Measurements from ENCODE around the gene RTN4RL1. TPM values are rescaled to one million over a fixed set of nuclear protein-coding genes. Genes with fewer than 3 reads are reported as not detected.

RTN4RL1 gene
- total RNA-seq, 2 experiments from 2014 or later: 0.17 to 0.21 TPM

DNA sequence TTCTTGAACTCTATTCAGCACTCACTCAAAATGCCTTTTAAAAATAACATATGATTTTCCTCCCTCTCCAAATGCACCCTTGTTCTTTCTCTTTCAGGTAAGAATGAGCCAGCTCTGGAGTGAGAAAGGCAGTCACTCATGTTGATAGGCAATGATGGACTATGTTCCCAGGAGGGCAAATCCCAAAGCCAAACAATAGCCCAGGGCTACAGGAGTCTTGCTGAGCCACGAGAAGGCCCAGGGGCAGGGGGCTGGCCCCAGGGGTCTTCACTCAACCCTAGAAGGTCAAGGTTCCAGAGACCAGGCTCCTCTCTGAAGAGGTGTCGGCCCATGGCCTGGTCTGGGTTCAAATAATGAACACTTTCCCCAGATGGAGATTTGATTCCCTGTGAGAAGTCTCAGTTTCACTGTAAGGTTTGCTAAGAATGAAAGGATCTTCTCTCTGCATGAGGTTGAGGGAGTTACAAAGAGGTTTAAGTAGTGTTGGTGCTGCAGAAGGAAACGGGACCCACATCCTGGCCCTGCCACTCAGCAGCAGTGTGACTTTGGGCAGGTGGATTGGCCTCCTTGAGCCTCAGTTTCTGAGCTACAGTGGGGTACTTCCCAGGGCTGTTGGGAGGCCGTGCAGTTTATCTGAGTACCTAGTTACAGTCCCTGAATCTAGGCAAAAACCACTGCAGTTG lies 49.0 kb downstream of the RTN4RL1 start:
- no peak overlapping the region for H3K4me3 Mint-ChIP-seq
- intact Hi-C loops (cut with micrococcal nuclease): no loop called here
- ChIA-PET CTCF (no interaction called here), POLR2A (interaction anchor here (0.8 kb wide), 1 partner anchor 36 kb away, joined by 3 read pairs; no protein-coding TSS in a partner anchor)
- no peaks in the 10 kb centered on the region for H3K36me3 Mint-ChIP-seq
- H3K4me1 Mint-ChIP-seq (ENCODE audit: low read depth): peaks cover 15% of the 10 kb centered on the region
- H3K9me3 Mint-ChIP-seq: no peaks in the 10 kb centered on the region
- peak; percentile 32 for DNase-seq
- H3K27ac Mint-ChIP-seq: no peak overlapping the region
- H3K27me3 Mint-ChIP-seq: peaks cover 12% of the 10 kb centered on the region

- Mint-ChIP-seq H3K4me1 (ENCODE audit: low read depth) (peaks cover 15% of the 10 kb centered on the region), H3K4me3 (no peak overlapping the region), H3K27me3 (peaks cover 17% of the 10 kb centered on the region), H3K36me3 (no peaks in the 10 kb centered on the region), H3K27ac (peak overlapping the region; percentile 3), H3K9me3 (no peaks in the 10 kb centered on the region)
- intact Hi-C loops (cut with micrococcal nuclease): no loop called here
- DNase-seq: peak; percentile 14
- ChIA-PET POLR2A (no interaction called here), CTCF (no interaction called here)
These were observed 49.6 kb downstream of the RTN4RL1 start for GRCh38 chr17:1975573-1975972.

GRCh38 chr17:1972487-1973160 lies 52.5 kb downstream of the RTN4RL1 start:
- Mint-ChIP-seq H3K27ac (no peak overlapping the region), H3K4me3 (no peak overlapping the region), H3K36me3 (no peaks in the 10 kb centered on the region), H3K27me3 (peaks cover 33% of the 10 kb centered on the region), H3K9me3 (no peaks in the 10 kb centered on the region), H3K4me1 (ENCODE audit: low read depth) (peaks cover 15% of the 10 kb centered on the region)
- CTCF ChIA-PET: interaction anchor here (0.6 kb wide), 1 partner anchor 80 kb away, joined by 3 read pairs; no protein-coding TSS in a partner anchor
- DNase-seq: peak; percentile 55
- intact Hi-C loops (cut with micrococcal nuclease): no loop called here
- POLR2A ChIA-PET: interaction anchor here (0.6 kb wide), 1 partner anchor 434 kb away, joined by 3 read pairs; no protein-coding TSS in a partner anchor

DNA sequence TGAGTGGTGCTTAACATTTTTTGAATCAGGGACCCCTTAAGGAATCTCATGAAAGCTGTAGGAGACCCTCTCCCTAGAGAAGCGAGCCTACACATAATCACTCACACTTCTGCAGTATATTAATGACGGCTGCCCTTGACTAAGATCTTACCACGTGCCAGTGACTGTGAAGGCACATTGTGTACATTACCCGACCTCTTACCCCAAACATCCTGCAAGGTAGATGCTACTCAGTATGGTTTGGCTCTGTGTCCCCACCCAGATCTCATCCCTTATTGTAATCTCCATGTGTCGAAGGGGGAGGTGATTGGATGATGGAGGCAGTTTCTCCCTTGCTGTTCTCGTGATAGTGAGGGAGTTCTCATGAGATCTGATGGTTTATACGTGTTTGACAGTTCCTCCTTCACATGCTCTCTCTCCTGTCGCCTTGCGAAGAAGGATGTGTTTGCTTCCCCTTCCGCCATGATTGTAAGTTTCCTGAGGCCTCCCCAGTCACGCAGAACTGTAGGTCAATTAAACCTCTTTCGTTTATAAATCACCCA lies 54.2 kb downstream of the RTN4RL1 start:
- Mint-ChIP-seq H3K27ac (no peak overlapping the region), H3K27me3 (peaks cover 29% of the 10 kb centered on the region)

DNA sequence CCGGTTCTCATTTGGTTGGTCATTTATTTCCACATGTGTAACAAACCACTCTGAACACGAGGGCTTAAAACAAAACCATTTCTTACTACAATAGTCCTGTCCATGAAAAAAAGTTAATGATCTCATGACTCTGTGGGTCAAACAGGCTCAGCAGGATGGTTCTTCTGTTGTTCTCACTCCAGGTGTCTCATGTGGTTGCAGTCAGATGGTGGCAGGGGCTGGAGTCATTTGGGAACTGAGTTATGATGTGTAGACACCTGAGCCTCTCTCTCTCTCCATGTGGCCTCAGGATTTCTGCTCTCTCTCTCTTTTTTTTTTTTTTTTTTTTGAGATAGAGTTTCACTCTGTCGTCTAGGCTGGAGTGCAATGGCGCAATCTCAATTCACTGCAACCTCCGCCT lies 55.4 kb downstream of the RTN4RL1 start:
- H3K4me3 Mint-ChIP-seq: no peak overlapping the region
- H3K27me3 Mint-ChIP-seq: peaks cover 29% of the 10 kb centered on the region
- ChIA-PET CTCF (no interaction called here), POLR2A (no interaction called here)
- no peak for DNase-seq
- no peaks in the 10 kb centered on the region for H3K36me3 Mint-ChIP-seq
- intact Hi-C loops (cut with micrococcal nuclease): no loop called here
- H3K9me3 Mint-ChIP-seq: no peaks in the 10 kb centered on the region
- no peak overlapping the region for H3K27ac Mint-ChIP-seq
- H3K4me1 Mint-ChIP-seq (ENCODE audit: low read depth): peaks cover 5% of the 10 kb centered on the region

More for the DNA sequence above, 54.2 kb downstream of the RTN4RL1 start:
- no peak for DNase-seq
- Mint-ChIP-seq H3K36me3 (no peaks in the 10 kb centered on the region), H3K4me3 (no peak overlapping the region), H3K9me3 (no peaks in the 10 kb centered on the region), H3K4me1 (ENCODE audit: low read depth) (peaks cover 9% of the 10 kb centered on the region)
- POLR2A ChIA-PET: no interaction called here
- CTCF ChIA-PET: no interaction called here
- intact Hi-C loops (cut with micrococcal nuclease): no loop called here

- intact Hi-C loops (cut with micrococcal nuclease): no loop called here
- no peak overlapping the region for H3K27ac Mint-ChIP-seq
- no peaks in the 10 kb centered on the region for H3K4me1 Mint-ChIP-seq (ENCODE audit: low read depth)
- H3K4me3 Mint-ChIP-seq: no peak overlapping the region
- POLR2A ChIA-PET: no interaction called here
- peak; percentile 16 for DNase-seq
- CTCF ChIA-PET: no interaction called here
- H3K36me3 Mint-ChIP-seq: no peaks in the 10 kb centered on the region
- H3K9me3 Mint-ChIP-seq: no peaks in the 10 kb centered on the region
- H3K27me3 Mint-ChIP-seq: peaks cover 23% of the 10 kb centered on the region
These were observed 57.9 kb downstream of the RTN4RL1 start for GRCh38 chr17:1967213-1967612.

DNA sequence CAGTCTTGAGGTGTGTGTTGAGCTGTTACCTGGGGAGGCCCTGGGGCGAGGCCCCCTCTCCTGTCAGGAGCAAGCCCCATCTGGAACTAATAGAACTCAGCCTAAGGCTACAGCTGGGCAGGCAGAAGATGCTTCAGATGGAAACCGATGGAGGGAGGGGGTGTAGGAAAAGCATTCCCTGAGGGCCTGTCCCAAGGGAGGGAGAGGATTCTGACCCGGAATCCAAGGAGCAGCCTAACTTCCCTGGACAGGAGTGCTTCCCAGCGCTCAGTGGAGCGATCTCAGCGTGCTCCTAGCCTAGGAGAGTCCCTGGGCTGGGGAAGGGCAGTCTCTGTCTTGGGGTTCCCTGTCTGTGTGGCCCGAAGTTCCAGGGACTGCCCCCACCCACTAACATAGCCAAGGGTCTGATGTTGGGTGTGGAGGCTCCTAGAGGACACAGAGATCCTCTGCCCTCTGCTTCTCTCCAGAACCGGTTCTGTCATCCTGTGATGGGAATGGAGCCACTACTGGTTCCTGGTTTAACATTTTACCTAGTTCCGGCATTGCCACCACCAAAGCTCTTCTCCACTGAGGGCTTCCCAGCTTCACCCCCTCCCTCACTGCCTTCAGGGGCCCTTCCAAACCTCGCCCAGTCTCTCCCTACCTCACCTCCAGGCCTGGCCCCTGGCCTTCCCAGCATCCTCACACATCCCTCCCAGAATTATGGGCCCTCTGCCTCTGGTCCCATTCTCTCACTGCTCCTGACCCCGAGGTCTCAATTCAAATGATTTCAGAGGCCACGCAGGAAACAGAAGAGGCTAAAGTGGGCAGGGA lies 58.7 kb downstream of the RTN4RL1 start:
- H3K27me3 Mint-ChIP-seq: peaks cover 23% of the 10 kb centered on the region
- H3K9me3 Mint-ChIP-seq: no peaks in the 10 kb centered on the region
- POLR2A ChIA-PET: no interaction called here
- no peak overlapping the region for H3K27ac Mint-ChIP-seq
- DNase-seq: no peak
- CTCF ChIA-PET: no interaction called here
- intact Hi-C loops (cut with micrococcal nuclease): no loop called here
- no peaks in the 10 kb centered on the region for H3K4me1 Mint-ChIP-seq (ENCODE audit: low read depth)
- H3K36me3 Mint-ChIP-seq: no peaks in the 10 kb centered on the region
- no peak overlapping the region for H3K4me3 Mint-ChIP-seq

GRCh38 chr17:1965556-1966273 lies 59.4 kb downstream of the RTN4RL1 start:
- Mint-ChIP-seq H3K36me3 (no peaks in the 10 kb centered on the region), H3K27ac (no peak overlapping the region), H3K27me3 (peaks cover 17% of the 10 kb centered on the region), H3K4me3 (no peak overlapping the region), H3K9me3 (no peaks in the 10 kb centered on the region), H3K4me1 (ENCODE audit: low read depth) (no peaks in the 10 kb centered on the region)
- CTCF ChIA-PET: no interaction called here
- DNase-seq: no peak
- intact Hi-C loops (cut with micrococcal nuclease): no loop called here
- POLR2A ChIA-PET: no interaction called here

- intact Hi-C loops (cut with micrococcal nuclease): no loop called here
- Mint-ChIP-seq H3K4me1 (ENCODE audit: low read depth) (no peaks in the 10 kb centered on the region), H3K36me3 (no peaks in the 10 kb centered on the region), H3K4me3 (no peak overlapping the region), H3K9me3 (no peaks in the 10 kb centered on the region), H3K27me3 (peaks cover 4% of the 10 kb centered on the region), H3K27ac (no peak overlapping the region)
- no peak for DNase-seq
- ChIA-PET POLR2A (no interaction called here), CTCF (no interaction called here)
These were observed 61.9 kb downstream of the RTN4RL1 start for GRCh38 chr17:1963250-1963649.

- intact Hi-C loops (cut with micrococcal nuclease): no loop called here
- Mint-ChIP-seq H3K36me3 (no peaks in the 10 kb centered on the region), H3K9me3 (no peaks in the 10 kb centered on the region), H3K4me1 (ENCODE audit: low read depth) (no peaks in the 10 kb centered on the region), H3K4me3 (no peak overlapping the region), H3K27me3 (no peaks in the 10 kb centered on the region), H3K27ac (no peak overlapping the region)
- ChIA-PET CTCF (no interaction called here), POLR2A (no interaction called here)
- no peak for DNase-seq
These were observed 63.9 kb downstream of the RTN4RL1 start for GRCh38 chr17:1961189-1961588.

DNA sequence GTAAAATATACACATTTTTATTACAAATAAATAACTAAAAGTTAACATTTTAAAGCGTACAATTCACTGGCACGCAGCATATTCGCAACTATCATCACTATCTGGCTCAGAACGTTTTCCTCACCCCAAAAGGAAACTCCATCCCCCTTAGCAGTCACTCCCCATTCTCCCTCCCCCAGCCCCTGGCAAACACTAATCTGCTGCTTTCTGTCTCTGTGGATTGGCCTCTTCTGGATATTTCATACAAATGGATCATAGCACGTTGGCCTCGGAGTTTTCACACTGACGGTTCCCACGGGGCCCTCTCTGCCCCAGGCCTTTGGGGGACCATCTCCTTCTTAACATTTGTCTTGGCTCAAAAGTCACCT lies 64.6 kb downstream of the RTN4RL1 start:
- Mint-ChIP-seq H3K27me3 (no peaks in the 10 kb centered on the region), H3K36me3 (no peaks in the 10 kb centered on the region), H3K9me3 (no peaks in the 10 kb centered on the region), H3K27ac (no peak overlapping the region), H3K4me3 (no peak overlapping the region), H3K4me1 (ENCODE audit: low read depth) (no peaks in the 10 kb centered on the region)
- DNase-seq: no peak
- intact Hi-C loops (cut with micrococcal nuclease): no loop called here
- ChIA-PET POLR2A (no interaction called here), CTCF (no interaction called here)

All from activated CD4-positive, alpha-beta memory T cell treated with anti-CD3 and anti-CD28 coated beads for 36 hours (primary cell).